ENCODE measurements around the gene GPRASP3. TPM values are rescaled to one million over a fixed set of nuclear protein-coding genes. Genes with fewer than 3 reads are reported as not detected.

Gene GPRASP3
- total and polyA plus RNA-seq, 10 donors, result 0.37 to 12.8 (median 3.8) TPM

- Histone ChIP-seq H3K36me3 (peaks cover 0 to 5% (median 0%) of the 10 kb centered on the region in 6 donors), H3K9me3 (peaks cover 0 to 6% (median 3%) of the 10 kb centered on the region in 8 donors), H3K27ac (no peak overlapping the region), H3K4me3 (no peak overlapping the region), H3K27me3 (replicated peaks in 1 of 7) (peaks cover 0 to 7% (median 0%) of the 10 kb centered on the region in 7 donors), H3K4me1 (no peaks in the 10 kb centered on the region)
- no peak for DNase-seq
- intact Hi-C loops (cut with DNase I; ENCODE audit: low total_unique reads), result no loop called here
- TF ChIP-seq, protein P1, sequence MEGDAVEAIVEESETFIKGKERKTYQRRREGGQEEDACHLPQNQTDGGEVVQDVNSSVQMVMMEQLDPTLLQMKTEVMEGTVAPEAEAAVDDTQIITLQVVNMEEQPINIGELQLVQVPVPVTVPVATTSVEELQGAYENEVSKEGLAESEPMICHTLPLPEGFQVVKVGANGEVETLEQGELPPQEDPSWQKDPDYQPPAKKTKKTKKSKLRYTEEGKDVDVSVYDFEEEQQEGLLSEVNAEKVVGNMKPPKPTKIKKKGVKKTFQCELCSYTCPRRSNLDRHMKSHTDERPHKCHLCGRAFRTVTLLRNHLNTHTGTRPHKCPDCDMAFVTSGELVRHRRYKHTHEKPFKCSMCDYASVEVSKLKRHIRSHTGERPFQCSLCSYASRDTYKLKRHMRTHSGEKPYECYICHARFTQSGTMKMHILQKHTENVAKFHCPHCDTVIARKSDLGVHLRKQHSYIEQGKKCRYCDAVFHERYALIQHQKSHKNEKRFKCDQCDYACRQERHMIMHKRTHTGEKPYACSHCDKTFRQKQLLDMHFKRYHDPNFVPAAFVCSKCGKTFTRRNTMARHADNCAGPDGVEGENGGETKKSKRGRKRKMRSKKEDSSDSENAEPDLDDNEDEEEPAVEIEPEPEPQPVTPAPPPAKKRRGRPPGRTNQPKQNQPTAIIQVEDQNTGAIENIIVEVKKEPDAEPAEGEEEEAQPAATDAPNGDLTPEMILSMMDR (IDR thresholded peaks at IDR 0.05 in 8 of 11, conservative IDR thresholded peaks at IDR 0.05 in 3 of 11), result no peak
- no peak for TF ChIP-seq POLR2A (IDR thresholded peaks at IDR 0.05)
- no peak for TF ChIP-seq POLR2AphosphoS5 (IDR thresholded peaks at IDR 0.05)
- whole genome bisulfite sequencing, 5 donors, result 84 to 98% (median 91%) methylated on average over 3 of the region's 3 CpGs
Observed at GRCh38 chrX:102694749-102695148, 25.8 kb upstream of the GPRASP3 start.

GRCh38 chrX:102696306-102696705, 24.2 kb upstream of the GPRASP3 start:
- TF ChIP-seq POLR2AphosphoS5 (IDR thresholded peaks at IDR 0.05) (no peak), POLR2A (IDR thresholded peaks at IDR 0.05) (no peak)
- TF ChIP-seq, protein P1 (IDR thresholded peaks at IDR 0.05 in 8 of 11, conservative IDR thresholded peaks at IDR 0.05 in 3 of 11), result no peak
- intact Hi-C loops (cut with DNase I; ENCODE audit: low total_unique reads), result no loop called here
- no peak overlapping the region for H3K4me3 ChIP-seq
- peaks cover 0 to 5% (median 0%) of the 10 kb centered on the region in 6 donors for H3K36me3 ChIP-seq
- H3K27ac ChIP-seq, result no peak overlapping the region
- H3K27me3 ChIP-seq (replicated peaks in 1 of 7), result peaks cover 0 to 7% (median 0%) of the 10 kb centered on the region in 7 donors
- H3K4me1 ChIP-seq, result no peaks in the 10 kb centered on the region
- no peak for DNase-seq
- peaks cover 0 to 5% (median 2%) of the 10 kb centered on the region in 8 donors for H3K9me3 ChIP-seq

DNA sequence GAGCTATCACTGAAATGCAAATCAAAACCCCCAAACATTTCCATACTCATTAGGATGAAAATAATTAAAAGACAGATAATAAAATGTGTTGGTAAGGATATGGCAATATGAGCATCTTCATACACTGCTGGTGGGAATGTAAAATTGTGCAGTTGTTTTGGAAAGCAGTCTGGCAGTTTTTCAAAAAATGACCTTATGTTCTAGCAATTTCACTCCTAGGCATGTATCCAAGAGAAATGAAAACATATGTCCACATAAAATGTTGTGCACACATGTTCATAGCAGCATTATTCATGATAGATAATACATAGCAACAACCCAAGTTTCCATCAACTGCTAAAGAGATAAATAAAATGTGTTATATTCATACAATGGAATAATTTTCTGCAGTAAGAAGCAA, 23.0 kb upstream of the GPRASP3 start:
- Histone ChIP-seq H3K36me3 (no peaks in the 10 kb centered on the region), H3K27me3 (replicated peaks in 1 of 7) (peaks cover 0 to 7% (median 0%) of the 10 kb centered on the region in 7 donors), H3K4me1 (no peaks in the 10 kb centered on the region), H3K27ac (no peak overlapping the region), H3K4me3 (no peak overlapping the region), H3K9me3 (no peaks in the 10 kb centered on the region)
- no peak for DNase-seq
- TF ChIP-seq, protein P1 (IDR thresholded peaks at IDR 0.05 in 8 of 11, conservative IDR thresholded peaks at IDR 0.05 in 3 of 11), result no peak
- TF ChIP-seq POLR2A (IDR thresholded peaks at IDR 0.05), result no peak
- TF ChIP-seq POLR2AphosphoS5 (IDR thresholded peaks at IDR 0.05), result no peak
- intact Hi-C loops (cut with DNase I; ENCODE audit: low total_unique reads), result no loop called here

DNA sequence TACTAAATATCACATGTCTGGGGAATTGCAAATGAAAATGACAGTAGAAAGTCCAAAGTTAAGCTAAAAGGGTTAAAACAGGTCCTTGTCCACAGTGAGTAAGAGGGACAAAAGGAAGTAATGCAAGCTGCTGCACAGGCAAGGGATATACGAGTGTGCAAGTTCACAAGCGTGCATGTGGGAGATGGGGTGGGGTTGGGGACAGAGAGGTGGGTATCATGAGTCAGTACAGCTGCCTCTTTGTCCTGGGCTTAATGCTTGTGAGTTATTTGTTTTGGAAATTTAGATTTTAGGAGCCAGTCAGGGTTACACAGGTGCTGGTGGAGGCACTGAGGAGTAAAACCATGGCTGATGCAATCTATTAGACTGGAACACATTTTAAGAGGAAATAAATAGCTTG, 11.6 kb upstream of the GPRASP3 start:
- no peaks in the 10 kb centered on the region for H3K9me3 ChIP-seq
- WGBS, 5 donors, result 43 to 57% (median 49%) methylated on average over 2 of the region's 2 CpGs
- no peak overlapping the region for H3K4me3 ChIP-seq
- DNase-seq, result no peak
- no peak overlapping the region for H3K27ac ChIP-seq
- peaks cover 0 to 24% (median 11%) of the 10 kb centered on the region in 7 donors for H3K27me3 ChIP-seq (replicated peaks in 1 of 7)
- H3K4me1 ChIP-seq, result peaks cover 0 to 8% (median 0%) of the 10 kb centered on the region in 6 donors
- H3K36me3 ChIP-seq, result no peaks in the 10 kb centered on the region
- intact Hi-C loops (cut with DNase I; ENCODE audit: low total_unique reads), result no loop called here
- TF ChIP-seq POLR2AphosphoS5 (IDR thresholded peaks at IDR 0.05) (no peak), POLR2A (IDR thresholded peaks at IDR 0.05) (no peak)
- TF ChIP-seq, protein P1 (IDR thresholded peaks at IDR 0.05 in 8 of 11, conservative IDR thresholded peaks at IDR 0.05 in 3 of 11), result no peak
